Osteoblast (primary cell): ENCODE data around the gene CPNE4. TPM values are rescaled to one million over a fixed set of nuclear protein-coding genes. Genes with fewer than 3 reads are reported as not detected.

Experiments used
- DNase-seq: peaks from one replicate; pipeline ENCODE4 v3.0.0; 2011; ENCODE audit warnings: low spot score, mixed read lengths; ENCODE audit not compliant: insufficient read length; ENCODE audit errors: missing footprints
- H2AFZ ChIP-seq: 2 replicates; pipeline ENCODE4 v1.6.0; 2011; ENCODE audit warnings: mild to moderate bottlenecking, low read length
- H3K27ac ChIP-seq: 2 replicates; pipeline ENCODE4 v1.5.1; 2011; ENCODE audit warnings: mild to moderate bottlenecking, low read depth, low read length, moderate library complexity
- H3K27me3 ChIP-seq: 2 replicates; pipeline ENCODE4 v1.6.0; 2012; ENCODE audit warnings: mild to moderate bottlenecking, control low read depth, inconsistent platforms, low read length, moderate library complexity; ENCODE audit not compliant: insufficient read depth
- H3K36me3 ChIP-seq: 2 replicates; pipeline ENCODE4 v1.5.1; 2011; ENCODE audit warnings: mild to moderate bottlenecking, low read length, control low read depth, moderate library complexity; ENCODE audit not compliant: insufficient read depth
- H3K4me1 ChIP-seq: 2 replicates; pipeline ENCODE4 v1.5.1; 2011; ENCODE audit warnings: mild to moderate bottlenecking, low read length, control low read depth, moderate library complexity; ENCODE audit not compliant: insufficient read depth
- H3K4me2 ChIP-seq: 2 replicates; pipeline ENCODE4 v1.6.0; 2011; ENCODE audit warnings: mild to moderate bottlenecking, low read length; ENCODE audit not compliant: insufficient read depth
- H3K4me3 ChIP-seq: fragments of 200-600 bp; sonication (generic); 3 replicates; pipeline ENCODE4 v1.5.1; 2012; ENCODE audit warnings: mild to moderate bottlenecking, low read length, inconsistent platforms; ENCODE audit not compliant: insufficient read depth
- H3K79me2 ChIP-seq: 2 replicates; pipeline ENCODE4 v1.6.0; 2012; ENCODE audit warnings: mild to moderate bottlenecking, low read length, control low read depth, inconsistent platforms; ENCODE audit not compliant: insufficient read depth
- H3K9me3 ChIP-seq: 2 replicates; pipeline ENCODE4 v1.5.1; 2011; ENCODE audit warnings: low read depth, low read length, control low read depth
- H4K20me1 ChIP-seq: 2 replicates; pipeline ENCODE4 v1.6.0; 2012; ENCODE audit warnings: mild to moderate bottlenecking, low read length, control low read depth; ENCODE audit not compliant: insufficient read depth
- total RNA-seq: library from RNA; depleted of rRNA; stranded (reverse); fragments of >200 nt; gene quantifications from 2 replicates; pipeline ENCODE4 v1.2.3, GENCODE V29; 2012
- TF ChIP-seq, protein P1 (sequence below): IDR thresholded peaks from 2 replicates; pipeline ENCODE4 v1.5.1; 2011; ENCODE audit warnings: mild to moderate bottlenecking, low read depth, low read length, moderate library complexity; ENCODE audit errors: extremely low read depth

Gene CPNE4
- total RNA-seq, 1 donor: not detected

GRCh38 chr3:131619821-131620220 lies 415.0 kb downstream of the CPNE4 start:
- Histone ChIP-seq H3K9me3 (no peaks in the 10 kb centered on the region), H4K20me1 (no peaks in the 10 kb centered on the region), H3K4me2 (no peak overlapping the region), H3K4me1 (no peaks in the 10 kb centered on the region), H3K79me2 (no peaks in the 10 kb centered on the region), H3K27me3 (no peaks in the 10 kb centered on the region), H3K36me3 (no peaks in the 10 kb centered on the region), H3K27ac (no peak overlapping the region), H2AFZ (no peak overlapping the region), H3K4me3 (no peak overlapping the region)
- TF ChIP-seq, protein P1, sequence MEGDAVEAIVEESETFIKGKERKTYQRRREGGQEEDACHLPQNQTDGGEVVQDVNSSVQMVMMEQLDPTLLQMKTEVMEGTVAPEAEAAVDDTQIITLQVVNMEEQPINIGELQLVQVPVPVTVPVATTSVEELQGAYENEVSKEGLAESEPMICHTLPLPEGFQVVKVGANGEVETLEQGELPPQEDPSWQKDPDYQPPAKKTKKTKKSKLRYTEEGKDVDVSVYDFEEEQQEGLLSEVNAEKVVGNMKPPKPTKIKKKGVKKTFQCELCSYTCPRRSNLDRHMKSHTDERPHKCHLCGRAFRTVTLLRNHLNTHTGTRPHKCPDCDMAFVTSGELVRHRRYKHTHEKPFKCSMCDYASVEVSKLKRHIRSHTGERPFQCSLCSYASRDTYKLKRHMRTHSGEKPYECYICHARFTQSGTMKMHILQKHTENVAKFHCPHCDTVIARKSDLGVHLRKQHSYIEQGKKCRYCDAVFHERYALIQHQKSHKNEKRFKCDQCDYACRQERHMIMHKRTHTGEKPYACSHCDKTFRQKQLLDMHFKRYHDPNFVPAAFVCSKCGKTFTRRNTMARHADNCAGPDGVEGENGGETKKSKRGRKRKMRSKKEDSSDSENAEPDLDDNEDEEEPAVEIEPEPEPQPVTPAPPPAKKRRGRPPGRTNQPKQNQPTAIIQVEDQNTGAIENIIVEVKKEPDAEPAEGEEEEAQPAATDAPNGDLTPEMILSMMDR: no peak
- no peak for DNase-seq

GRCh38 chr3:131616719-131617118 lies 418.1 kb downstream of the CPNE4 start:
- H3K4me3 ChIP-seq: no peak overlapping the region
- TF ChIP-seq, protein P1: no peak
- no peaks in the 10 kb centered on the region for H3K9me3 ChIP-seq
- DNase-seq: no peak
- H2AFZ ChIP-seq: no peak overlapping the region
- no peaks in the 10 kb centered on the region for H3K36me3 ChIP-seq
- no peak overlapping the region for H3K27ac ChIP-seq
- H3K27me3 ChIP-seq: no peaks in the 10 kb centered on the region
- no peaks in the 10 kb centered on the region for H4K20me1 ChIP-seq
- no peaks in the 10 kb centered on the region for H3K79me2 ChIP-seq
- no peaks in the 10 kb centered on the region for H3K4me1 ChIP-seq
- no peak overlapping the region for H3K4me2 ChIP-seq

DNA sequence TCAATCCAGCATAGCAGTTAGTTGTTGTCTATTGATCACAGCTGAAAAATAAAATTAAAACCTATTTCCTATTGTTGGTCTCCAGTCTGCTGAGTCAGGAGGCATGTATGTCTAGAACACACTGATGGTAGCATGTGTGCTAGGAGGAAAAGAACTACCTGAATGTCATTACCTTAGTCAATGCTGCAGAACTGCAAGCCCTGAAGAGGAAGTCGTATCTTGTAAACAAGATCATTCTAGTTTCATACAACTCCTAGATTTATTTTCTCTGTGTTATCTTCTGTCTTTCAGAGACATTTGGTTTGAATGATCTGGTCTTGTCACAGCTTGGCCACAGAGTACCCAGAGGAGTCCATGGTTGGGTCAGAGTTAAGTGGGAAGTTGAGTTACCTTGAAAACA lies 422.1 kb downstream of the CPNE4 start:
- Histone ChIP-seq H3K79me2 (no peaks in the 10 kb centered on the region), H4K20me1 (no peaks in the 10 kb centered on the region), H3K36me3 (no peaks in the 10 kb centered on the region), H3K9me3 (no peaks in the 10 kb centered on the region), H3K27ac (no peak overlapping the region), H2AFZ (no peak overlapping the region), H3K27me3 (no peaks in the 10 kb centered on the region), H3K4me1 (no peaks in the 10 kb centered on the region), H3K4me2 (no peak overlapping the region), H3K4me3 (no peak overlapping the region)
- TF ChIP-seq, protein P1: no peak
- peak; percentile 11 for DNase-seq

DNA sequence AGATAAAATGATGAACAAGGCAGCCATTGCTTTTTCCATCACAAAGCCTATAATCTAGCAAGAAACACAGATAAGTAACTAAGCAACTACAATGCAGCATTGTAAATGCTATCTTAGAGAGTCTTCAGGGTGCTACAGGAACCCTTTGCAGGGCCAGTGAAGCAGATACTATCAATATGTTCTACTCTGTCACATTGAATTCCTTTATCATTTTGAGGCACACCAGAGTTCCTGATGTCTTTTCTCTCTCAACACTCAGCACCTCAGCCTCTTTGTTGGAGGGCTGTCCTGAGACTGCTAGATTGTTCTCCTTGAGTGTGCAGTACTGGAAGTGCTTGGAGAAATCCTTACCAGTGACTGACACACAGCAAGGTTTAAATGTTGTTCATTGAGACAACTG lies 424.6 kb downstream of the CPNE4 start:
- TF ChIP-seq, protein P1: no peak
- H4K20me1 ChIP-seq: no peaks in the 10 kb centered on the region
- no peaks in the 10 kb centered on the region for H3K9me3 ChIP-seq
- H3K4me2 ChIP-seq: no peak overlapping the region
- no peaks in the 10 kb centered on the region for H3K27me3 ChIP-seq
- no peaks in the 10 kb centered on the region for H3K4me1 ChIP-seq
- H3K36me3 ChIP-seq: no peaks in the 10 kb centered on the region
- H3K27ac ChIP-seq: no peak overlapping the region
- H3K4me3 ChIP-seq: no peak overlapping the region
- H2AFZ ChIP-seq: no peak overlapping the region
- DNase-seq: no peak
- no peaks in the 10 kb centered on the region for H3K79me2 ChIP-seq
